ENCODE results near the gene TPSD1. TPM values are rescaled to one million over a fixed set of nuclear protein-coding genes. Genes with fewer than 3 reads are reported as not detected.
A peak's percentile ranks its signal among the peaks of the same experiment; 100 is the strongest.

Gene TPSD1
- total RNA-seq, 1 experiment from 2014 or later, result 0.31 TPM

DNA sequence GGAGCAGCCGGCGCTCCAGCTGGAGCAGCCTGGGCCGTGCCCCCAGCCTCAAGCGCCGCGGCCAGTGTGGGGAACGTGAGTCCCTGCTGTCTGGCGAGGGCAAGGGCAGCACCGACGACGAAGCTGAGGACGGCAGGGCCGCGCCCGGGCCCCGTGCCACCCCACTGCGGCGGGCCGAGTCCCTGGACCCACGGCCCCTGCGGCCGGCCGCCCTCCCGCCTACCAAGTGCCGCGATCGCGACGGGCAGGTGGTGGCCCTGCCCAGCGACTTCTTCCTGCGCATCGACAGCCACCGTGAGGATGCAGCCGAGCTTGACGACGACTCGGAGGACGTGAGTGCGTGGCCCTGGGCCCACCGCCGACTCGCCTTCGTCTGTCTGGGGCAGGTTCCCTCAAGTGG is 46.8 kb upstream of the TPSD1 start:
- no peaks in the 10 kb centered on the region for H3K9me3 Mint-ChIP-seq
- H3K4me3 Mint-ChIP-seq, result no peak overlapping the region
- no peak for TF ChIP-seq TP53 (CRISPR knock-in tag; IDR thresholded peaks at IDR 0.05)
- TF ChIP-seq, protein P1, sequence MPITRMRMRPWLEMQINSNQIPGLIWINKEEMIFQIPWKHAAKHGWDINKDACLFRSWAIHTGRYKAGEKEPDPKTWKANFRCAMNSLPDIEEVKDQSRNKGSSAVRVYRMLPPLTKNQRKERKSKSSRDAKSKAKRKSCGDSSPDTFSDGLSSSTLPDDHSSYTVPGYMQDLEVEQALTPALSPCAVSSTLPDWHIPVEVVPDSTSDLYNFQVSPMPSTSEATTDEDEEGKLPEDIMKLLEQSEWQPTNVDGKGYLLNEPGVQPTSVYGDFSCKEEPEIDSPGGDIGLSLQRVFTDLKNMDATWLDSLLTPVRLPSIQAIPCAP (CRISPR knock-in tag; IDR thresholded peaks at IDR 0.05), result no peak
- TF ChIP-seq GABPB1 (CRISPR knock-in tag; IDR thresholded peaks at IDR 0.05), result no peak
- TF ChIP-seq FOXK1 (CRISPR knock-in tag; IDR thresholded peaks at IDR 0.05), result no peak
- TF ChIP-seq, protein P2, sequence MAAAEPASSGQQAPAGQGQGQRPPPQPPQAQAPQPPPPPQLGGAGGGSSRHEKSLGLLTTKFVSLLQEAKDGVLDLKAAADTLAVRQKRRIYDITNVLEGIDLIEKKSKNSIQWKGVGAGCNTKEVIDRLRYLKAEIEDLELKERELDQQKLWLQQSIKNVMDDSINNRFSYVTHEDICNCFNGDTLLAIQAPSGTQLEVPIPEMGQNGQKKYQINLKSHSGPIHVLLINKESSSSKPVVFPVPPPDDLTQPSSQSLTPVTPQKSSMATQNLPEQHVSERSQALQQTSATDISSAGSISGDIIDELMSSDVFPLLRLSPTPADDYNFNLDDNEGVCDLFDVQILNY (CRISPR knock-in tag; IDR thresholded peaks at IDR 0.05), result no peak
- TF ChIP-seq, protein P3, sequence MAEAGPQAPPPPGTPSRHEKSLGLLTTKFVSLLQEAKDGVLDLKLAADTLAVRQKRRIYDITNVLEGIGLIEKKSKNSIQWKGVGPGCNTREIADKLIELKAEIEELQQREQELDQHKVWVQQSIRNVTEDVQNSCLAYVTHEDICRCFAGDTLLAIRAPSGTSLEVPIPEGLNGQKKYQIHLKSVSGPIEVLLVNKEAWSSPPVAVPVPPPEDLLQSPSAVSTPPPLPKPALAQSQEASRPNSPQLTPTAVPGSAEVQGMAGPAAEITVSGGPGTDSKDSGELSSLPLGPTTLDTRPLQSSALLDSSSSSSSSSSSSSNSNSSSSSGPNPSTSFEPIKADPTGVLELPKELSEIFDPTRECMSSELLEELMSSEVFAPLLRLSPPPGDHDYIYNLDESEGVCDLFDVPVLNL (CRISPR knock-in tag; IDR thresholded peaks at IDR 0.05; ENCODE audit: borderline replicate concordance, low read depth), result no peak
- ATAC-seq (no peak), DNase-seq (ENCODE audit: low spot score) (no peak)
- no peaks in the 10 kb centered on the region for H3K27me3 Mint-ChIP-seq (ENCODE audit: low read depth)
- ChIA-PET POLR2A (no interaction called here), CTCF (no interaction called here)
- no peaks in the 10 kb centered on the region for H3K4me1 Mint-ChIP-seq
- 0 out of 2 replicates have a peak, but pooled peaks cover 3% of the 10 kb centered on the region for H3K36me3 Mint-ChIP-seq
- 0 out of 2 replicates have a peak overlapping the region, but pooled peaks have one; percentile 49 for H3K27ac Mint-ChIP-seq

DNA sequence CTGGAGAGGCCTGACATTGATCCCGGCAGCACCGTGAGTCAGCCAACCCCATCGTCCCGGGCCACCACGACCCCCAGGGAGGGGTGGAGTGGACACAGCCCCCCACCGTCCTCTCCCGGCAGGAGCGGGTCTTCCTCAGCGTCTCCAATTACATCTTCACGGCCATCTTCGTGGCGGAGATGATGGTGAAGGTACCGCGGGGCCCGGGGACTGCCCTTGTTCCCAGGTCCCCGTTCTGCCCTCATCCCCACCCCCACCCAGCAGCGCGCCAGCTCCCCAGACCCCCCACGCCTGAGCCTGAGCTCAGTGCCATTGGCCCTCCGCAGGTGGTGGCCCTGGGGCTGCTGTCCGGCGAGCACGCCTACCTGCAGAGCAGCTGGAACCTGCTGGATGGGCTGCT is 45.4 kb upstream of the TPSD1 start:
- H3K27ac Mint-ChIP-seq, result no peak overlapping the region
- DNase-seq (ENCODE audit: low spot score), result no peak
- ATAC-seq, result no peak
- 0 out of 2 replicates have a peak, but pooled peaks cover under 1% of the 10 kb centered on the region for H3K36me3 Mint-ChIP-seq
- H3K27me3 Mint-ChIP-seq (ENCODE audit: low read depth), result no peaks in the 10 kb centered on the region
- no peaks in the 10 kb centered on the region for H3K9me3 Mint-ChIP-seq
- ChIA-PET CTCF (no interaction called here), POLR2A (no interaction called here)
- TF ChIP-seq PRRX2 (CRISPR knock-in tag; IDR thresholded peaks at IDR 0.05) (no peak), CREM (CRISPR knock-in tag; IDR thresholded peaks at IDR 0.05) (no peak)
- TF ChIP-seq, protein P4, sequence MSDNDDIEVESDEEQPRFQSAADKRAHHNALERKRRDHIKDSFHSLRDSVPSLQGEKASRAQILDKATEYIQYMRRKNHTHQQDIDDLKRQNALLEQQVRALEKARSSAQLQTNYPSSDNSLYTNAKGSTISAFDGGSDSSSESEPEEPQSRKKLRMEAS (CRISPR knock-in tag; IDR thresholded peaks at IDR 0.05), result no peak
- no peak overlapping the region for H3K4me3 Mint-ChIP-seq
- H3K4me1 Mint-ChIP-seq, result no peaks in the 10 kb centered on the region

DNA sequence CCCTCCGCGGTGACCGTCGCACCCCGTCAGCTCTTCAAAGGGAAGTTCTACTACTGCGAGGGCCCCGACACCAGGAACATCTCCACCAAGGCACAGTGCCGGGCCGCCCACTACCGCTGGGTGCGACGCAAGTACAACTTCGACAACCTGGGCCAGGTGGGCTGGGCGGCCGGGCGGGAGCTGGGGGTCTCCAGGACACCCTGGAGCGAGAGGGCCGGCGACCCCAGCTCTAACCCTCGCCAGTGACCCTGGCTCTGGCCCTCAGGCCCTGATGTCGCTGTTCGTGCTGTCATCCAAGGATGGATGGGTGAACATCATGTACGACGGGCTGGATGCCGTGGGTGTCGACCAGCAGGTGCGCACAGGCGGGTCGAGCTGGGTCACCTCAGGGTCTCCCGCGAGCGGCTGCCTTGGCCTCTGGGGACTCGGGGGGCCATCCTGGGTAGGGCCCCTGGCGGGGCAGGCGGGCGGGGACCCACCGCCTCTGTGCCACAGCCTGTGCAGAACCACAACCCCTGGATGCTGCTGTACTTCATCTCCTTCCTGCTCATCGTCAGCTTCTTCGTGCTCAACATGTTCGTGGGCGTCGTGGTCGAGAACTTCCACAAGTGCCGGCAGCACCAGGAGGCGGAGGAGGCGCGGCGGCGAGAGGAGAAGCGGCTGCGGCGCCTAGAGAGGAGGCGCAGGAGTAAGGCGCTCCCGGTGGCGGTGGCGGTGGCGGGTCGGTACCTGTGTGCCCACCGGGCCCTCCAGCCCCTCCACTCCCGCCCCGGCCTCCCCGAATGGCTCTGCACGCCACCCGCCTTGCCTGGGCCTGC is 44.2 kb upstream of the TPSD1 start:
- Mint-ChIP-seq H3K4me3 (no peak overlapping the region), H3K27ac (no peak overlapping the region), H3K9me3 (no peaks in the 10 kb centered on the region), H3K27me3 (ENCODE audit: low read depth) (no peaks in the 10 kb centered on the region), H3K4me1 (no peaks in the 10 kb centered on the region), H3K36me3 (no peaks in the 10 kb centered on the region)
- ChIA-PET POLR2A (no interaction called here), CTCF (no interaction called here)
- no peak for ATAC-seq
- no peak for DNase-seq (ENCODE audit: low spot score)
- TF ChIP-seq SMAD4 (CRISPR knock-in tag; IDR thresholded peaks at IDR 0.05) (no peak), ZNF396 (CRISPR knock-in tag; IDR thresholded peaks at IDR 0.05; ENCODE audit: borderline replicate concordance) (no peak), ZNF232 (CRISPR knock-in tag; IDR thresholded peaks at IDR 0.05) (no peak), NFYB (CRISPR knock-in tag; conservative IDR thresholded peaks at IDR 0.05; ENCODE audit: low read depth) (no peak)

DNA sequence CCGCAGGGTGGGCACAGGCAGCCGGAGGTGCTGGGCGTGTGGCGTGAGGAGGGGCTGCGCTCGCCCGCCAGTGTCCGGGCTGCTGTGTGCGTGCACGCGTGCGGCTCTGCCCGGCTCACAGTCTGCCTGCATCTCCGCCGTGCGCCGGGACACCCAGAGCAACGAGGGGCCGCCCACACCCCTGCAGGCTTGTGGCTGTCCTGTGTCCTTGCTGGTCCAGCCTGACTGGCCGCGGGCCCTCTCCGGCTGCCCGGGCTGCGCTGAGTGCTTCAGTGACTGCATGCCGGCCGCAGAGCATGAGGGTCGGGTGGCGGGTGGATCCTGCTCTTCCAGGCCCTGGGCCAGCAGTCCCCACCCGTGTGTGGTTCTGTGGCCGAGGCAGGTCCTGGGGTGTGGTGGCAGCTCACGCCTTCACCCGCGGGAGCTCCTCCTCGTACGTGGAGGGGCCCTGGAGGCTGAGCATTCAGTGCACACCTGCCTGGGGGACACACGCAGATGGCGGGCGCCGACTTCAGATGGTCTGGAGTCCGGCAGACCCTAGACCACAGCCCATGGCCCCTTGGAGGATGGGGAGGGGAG is 43.2 kb upstream of the TPSD1 start:
- no peak overlapping the region for H3K27ac Mint-ChIP-seq
- DNase-seq (ENCODE audit: low spot score) (no peak), ATAC-seq (no peak)
- ChIA-PET POLR2A (no interaction called here), CTCF (no interaction called here)
- H3K27me3 Mint-ChIP-seq (ENCODE audit: low read depth), result no peaks in the 10 kb centered on the region
- H3K9me3 Mint-ChIP-seq, result no peaks in the 10 kb centered on the region
- H3K36me3 Mint-ChIP-seq, result no peaks in the 10 kb centered on the region
- H3K4me1 Mint-ChIP-seq, result no peaks in the 10 kb centered on the region
- H3K4me3 Mint-ChIP-seq, result no peak overlapping the region
- TF ChIP-seq ZNF317 (CRISPR knock-in tag; IDR thresholded peaks at IDR 0.05; ENCODE audit: borderline replicate concordance, low read depth) (no peak), ZNF138 (CRISPR knock-in tag; conservative IDR thresholded peaks at IDR 0.05) (no peak), SOX15 (CRISPR knock-in tag; IDR thresholded peaks at IDR 0.05) (no peak)
- TF ChIP-seq, protein P5, sequence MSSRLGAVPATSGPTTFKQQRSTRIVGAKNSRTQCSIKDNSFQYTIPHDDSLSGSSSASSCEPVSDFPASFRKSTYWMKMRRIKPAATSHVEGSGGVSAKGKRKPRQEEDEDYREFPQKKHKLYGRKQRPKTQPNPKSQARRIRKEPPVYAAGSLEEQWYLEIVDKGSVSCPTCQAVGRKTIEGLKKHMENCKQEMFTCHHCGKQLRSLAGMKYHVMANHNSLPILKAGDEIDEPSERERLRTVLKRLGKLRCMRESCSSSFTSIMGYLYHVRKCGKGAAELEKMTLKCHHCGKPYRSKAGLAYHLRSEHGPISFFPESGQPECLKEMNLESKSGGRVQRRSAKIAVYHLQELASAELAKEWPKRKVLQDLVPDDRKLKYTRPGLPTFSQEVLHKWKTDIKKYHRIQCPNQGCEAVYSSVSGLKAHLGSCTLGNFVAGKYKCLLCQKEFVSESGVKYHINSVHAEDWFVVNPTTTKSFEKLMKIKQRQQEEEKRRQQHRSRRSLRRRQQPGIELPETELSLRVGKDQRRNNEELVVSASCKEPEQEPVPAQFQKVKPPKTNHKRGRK (CRISPR knock-in tag; IDR thresholded peaks at IDR 0.05; ENCODE audit: borderline replicate concordance), result no peak
- TF ChIP-seq, protein P6, sequence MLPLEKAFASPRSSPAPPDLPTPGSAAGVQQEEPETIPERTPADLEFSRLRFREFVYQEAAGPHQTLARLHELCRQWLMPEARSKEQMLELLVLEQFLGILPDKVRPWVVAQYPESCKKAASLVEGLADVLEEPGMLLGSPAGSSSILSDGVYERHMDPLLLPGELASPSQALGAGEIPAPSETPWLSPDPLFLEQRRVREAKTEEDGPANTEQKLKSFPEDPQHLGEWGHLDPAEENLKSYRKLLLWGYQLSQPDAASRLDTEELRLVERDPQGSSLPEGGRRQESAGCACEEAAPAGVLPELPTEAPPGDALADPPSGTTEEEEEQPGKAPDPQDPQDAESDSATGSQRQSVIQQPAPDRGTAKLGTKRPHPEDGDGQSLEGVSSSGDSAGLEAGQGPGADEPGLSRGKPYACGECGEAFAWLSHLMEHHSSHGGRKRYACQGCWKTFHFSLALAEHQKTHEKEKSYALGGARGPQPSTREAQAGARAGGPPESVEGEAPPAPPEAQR (CRISPR knock-in tag; IDR thresholded peaks at IDR 0.05), result no peak

Data from WTC11 (cell line).